ENCODE measurements around the gene B4GALT5.

B4GALT5 gene

GRCh38 chr20:49661560-49662329 is 51.9 kb downstream of the B4GALT5 start:
- no peaks in the 10 kb centered on the region for H3K9me3 ChIP-seq (ENCODE audit: severe bottlenecking)

GRCh38 chr20:49660912-49661311 is 52.8 kb downstream of the B4GALT5 start:
- H3K36me3 ChIP-seq (ENCODE audit: low read depth): peaks cover 14% of the 10 kb centered on the region
- no peaks in the 10 kb centered on the region for H3K27me3 ChIP-seq (ENCODE audit: insufficient read depth, poor library complexity, severe bottlenecking)
- TF ChIP-seq CTCF (IDR thresholded peaks at IDR 0.05; ENCODE audit: poor library complexity, severe bottlenecking): no peak
- ATAC-seq (ENCODE audit: low read depth) (no peak), DNase-seq (ENCODE audit: low spot score) (no peak)
- no peaks in the 10 kb centered on the region for H3K9me3 ChIP-seq (ENCODE audit: severe bottlenecking)
- no peak overlapping the region for H3K4me3 ChIP-seq (ENCODE audit: severe bottlenecking)
- H3K27ac ChIP-seq (ENCODE audit: poor library complexity, severe bottlenecking): no peak overlapping the region
- H3K4me1 ChIP-seq (ENCODE audit: insufficient read depth, poor library complexity, severe bottlenecking): no peaks in the 10 kb centered on the region

More at GRCh38 chr20:49661560-49662329, 51.9 kb downstream of the B4GALT5 start:
- no peak for TF ChIP-seq CTCF (IDR thresholded peaks at IDR 0.05; ENCODE audit: poor library complexity, severe bottlenecking)
- H3K36me3 ChIP-seq (ENCODE audit: low read depth): peaks cover 6% of the 10 kb centered on the region; the same call in 1 of the 2 replicates
- H3K27ac ChIP-seq (ENCODE audit: poor library complexity, severe bottlenecking): no peak overlapping the region
- H3K27me3 ChIP-seq (ENCODE audit: insufficient read depth, poor library complexity, severe bottlenecking): no peaks in the 10 kb centered on the region
- no peak overlapping the region for H3K4me3 ChIP-seq (ENCODE audit: severe bottlenecking)
- ATAC-seq (ENCODE audit: low read depth) (no peak), DNase-seq (ENCODE audit: low spot score) (no peak)
- H3K4me1 ChIP-seq (ENCODE audit: insufficient read depth, poor library complexity, severe bottlenecking): no peaks in the 10 kb centered on the region

GRCh38 chr20:49659056-49659455 is 54.6 kb downstream of the B4GALT5 start:
- no peak overlapping the region for H3K27ac ChIP-seq (ENCODE audit: poor library complexity, severe bottlenecking)
- no peaks in the 10 kb centered on the region for H3K27me3 ChIP-seq (ENCODE audit: insufficient read depth, poor library complexity, severe bottlenecking)
- TF ChIP-seq CTCF (IDR thresholded peaks at IDR 0.05; ENCODE audit: poor library complexity, severe bottlenecking): no peak
- H3K9me3 ChIP-seq (ENCODE audit: severe bottlenecking): no peaks in the 10 kb centered on the region
- DNase-seq (ENCODE audit: low spot score) (no peak), ATAC-seq (ENCODE audit: low read depth) (no peak)
- H3K4me1 ChIP-seq (ENCODE audit: insufficient read depth, poor library complexity, severe bottlenecking): no peaks in the 10 kb centered on the region
- H3K4me3 ChIP-seq (ENCODE audit: severe bottlenecking): no peak overlapping the region
- H3K36me3 ChIP-seq (ENCODE audit: low read depth): peaks cover 32% of the 10 kb centered on the region

GRCh38 chr20:49658508-49658907 is 55.2 kb downstream of the B4GALT5 start:
- no peaks in the 10 kb centered on the region for H3K27me3 ChIP-seq (ENCODE audit: insufficient read depth, poor library complexity, severe bottlenecking)
- H3K36me3 ChIP-seq (ENCODE audit: low read depth): peaks cover 37% of the 10 kb centered on the region
- H3K4me1 ChIP-seq (ENCODE audit: insufficient read depth, poor library complexity, severe bottlenecking): no peaks in the 10 kb centered on the region
- ATAC-seq (ENCODE audit: low read depth): no peak
- no peak overlapping the region for H3K4me3 ChIP-seq (ENCODE audit: severe bottlenecking)
- no peak for TF ChIP-seq CTCF (IDR thresholded peaks at IDR 0.05; ENCODE audit: poor library complexity, severe bottlenecking)
- H3K27ac ChIP-seq (ENCODE audit: poor library complexity, severe bottlenecking): no peak overlapping the region
- no peaks in the 10 kb centered on the region for H3K9me3 ChIP-seq (ENCODE audit: severe bottlenecking)
- DNase-seq (ENCODE audit: low spot score): no peak
